K562 (cell line): ENCODE measurements around the gene TP53BP2. TPM values are rescaled to one million over a fixed set of nuclear protein-coding genes. Genes with fewer than 3 reads are reported as not detected.
A peak's percentile ranks its signal among the peaks of the same experiment; 100 is the strongest.

Experiments
- AFF4 ChIP-seq: sonication (generic); formaldehyde crosslinking; IDR thresholded peaks from 2 replicates; pipeline ENCODE4 v1.8.0; 2023; ENCODE audit warnings: mild to moderate bottlenecking, missing genetic modification reagents
- CAMTA2 ChIP-seq: fragments of 250-450 bp; sonication (Bioruptor Pico); conservative IDR thresholded peaks from 2 replicates; pipeline ENCODE4 v1.5.1; 2022
- EP300 ChIP-seq: IDR thresholded peaks from 2 replicates; pipeline ENCODE4 v1.6.1; 2012; ENCODE audit warnings: low read length, improper control_type of control experiment
- ESRRB ChIP-seq: fragments of 250-450 bp; sonication (Bioruptor Pico); IDR thresholded peaks from 2 replicates; pipeline ENCODE4 v1.5.0; 2020; ENCODE audit warnings: mild to moderate bottlenecking, moderate library complexity, borderline replicate concordance
- FOXP4 ChIP-seq: sonication (generic); formaldehyde crosslinking; IDR thresholded peaks from 2 replicates; pipeline ENCODE4 v1.8.0; 2022; ENCODE audit warnings: mild to moderate bottlenecking, missing genetic modification reagents, borderline replicate concordance
- HMG20A ChIP-seq: fragments of 450-650 bp; formaldehyde crosslinking; conservative IDR thresholded peaks from 2 replicates; pipeline ENCODE4 v1.4.0; 2020; ENCODE audit warnings: mild to moderate bottlenecking, mixed read lengths
- MAFF ChIP-seq: IDR thresholded peaks from 2 replicates; pipeline ENCODE4 v1.6.1; 2012; ENCODE audit warnings: low read length, improper control_type of control experiment
- MCM5 ChIP-seq: fragments of 450-650 bp; IDR thresholded peaks from 2 replicates; pipeline ENCODE4 v1.6.1; 2016; ENCODE audit warnings: low read depth
- MEF2D ChIP-seq: conservative IDR thresholded peaks from 2 replicates; pipeline ENCODE4 v1.6.1; 2016; ENCODE audit warnings: low read depth, missing genetic modification characterization, missing compliant biosample characterization
- PTBP1 ChIP-seq: fragments of 200-400 bp; formaldehyde crosslinking; IDR thresholded peaks from 2 replicates; pipeline ENCODE4 v1.6.1; 2017; ENCODE audit warnings: low read depth, low read length
- RAD21 ChIP-seq, 2 experiments: fragments of 250-450 bp in 1 of 2; fragments of 450-650 bp in 1 of 2; sonication (Bioruptor Pico) in 1 of 2; formaldehyde crosslinking in 1 of 2; IDR thresholded peaks in 1 of 2; conservative IDR thresholded peaks in 1 of 2; 2 replicates each; pipeline versions ENCODE4 v1.4.0 to v1.8.0; 2020 to 2022; ENCODE audit warnings: mild to moderate bottlenecking in 2 of 2, moderate library complexity in 1 of 2
- SP2 ChIP-seq: IDR thresholded peaks from 2 replicates; pipeline ENCODE4 v1.6.1; 2011; ENCODE audit warnings: mild to moderate bottlenecking, low read depth, low read length, moderate library complexity; ENCODE audit not compliant: poor library complexity, severe bottlenecking; ENCODE audit errors: extremely low read depth
- TOE1 ChIP-seq, 2 experiments: fragments of 450-650 bp in 1 of 2; sonication (generic) in 1 of 2; formaldehyde crosslinking in 1 of 2; IDR thresholded peaks; 2 replicates each; pipeline versions ENCODE4 v1.7.1 to v1.8.0; 2016 to 2022; ENCODE audit warnings: borderline replicate concordance in 2 of 2, mild to moderate bottlenecking in 2 of 2, antibody characterized with exemption in 1 of 2, inconsistent platforms in 1 of 2, low read depth in 1 of 2, missing genetic modification reagents in 1 of 2, moderate library complexity in 1 of 2
- USF2 ChIP-seq: sonication (generic); formaldehyde crosslinking; IDR thresholded peaks from 2 replicates; pipeline ENCODE4 v1.5.0; 2020; ENCODE audit warnings: missing genetic modification reagents
- ZFP30 ChIP-seq: fragments of 250-450 bp; sonication (Bioruptor Pico); IDR thresholded peaks from 2 replicates; pipeline ENCODE4 v1.8.0; 2022; ENCODE audit warnings: moderate library complexity, mild to moderate bottlenecking, inconsistent platforms, borderline replicate concordance
- ZFPM2 ChIP-seq: fragments of 250-450 bp; sonication (Bioruptor Pico); IDR thresholded peaks from 2 replicates; pipeline ENCODE4 v1.5.1; 2022; ENCODE audit warnings: mild to moderate bottlenecking
- ZNF561 ChIP-seq: fragments of 450-650 bp; formaldehyde crosslinking; conservative IDR thresholded peaks from 2 replicates; pipeline ENCODE4 v1.4.0; 2020; ENCODE audit warnings: mild to moderate bottlenecking, moderate library complexity
- ZNF77 ChIP-seq: fragments of 250-450 bp; sonication (Bioruptor Pico); IDR thresholded peaks from 2 replicates; pipeline ENCODE4 v1.5.0; 2020
- polyA plus RNA-seq, 8 experiments: library from polyadenylated mRNA; depleted of rRNA in 4 of 8; stranded (reverse) in 5 of 8; unstranded in 3 of 8; fragments of >200 nt; fragmentation: Nextera tagmentation in 2 of 8; fragmentation: Illumina TruSeq in 1 of 8; extraction: Ambion mirVana in 2 of 8; extraction: Trizol in 1 of 8; gene quantifications; 2 replicates each; pipeline versions ENCODE4 v1.2.1 to v1.2.3, GENCODE V29; 2011 to 2014; ENCODE audit warnings: inconsistent platforms in 1 of 8, missing spikeins in 1 of 8
- total RNA-seq, 7 experiments: library from RNA; depleted of rRNA in 6 of 7; stranded (reverse); fragments of >200 nt in 6 of 7; fragmentation: Illumina TruSeq in 2 of 7; extraction: Trizol in 2 of 7; gene quantifications; 2 replicates each; pipeline versions ENCODE4 v1.2.1 to v1.2.3, GENCODE V29; 2011 to 2021; ENCODE audit warnings: low replicate concordance in 1 of 7
- TF ChIP-seq, protein P1 (sequence below): sonication (generic); formaldehyde crosslinking; IDR thresholded peaks from 2 replicates; pipeline ENCODE4 v1.8.1; 2023; ENCODE audit warnings: mild to moderate bottlenecking, missing genetic modification reagents

TP53BP2 gene
- total and polyA plus RNA-seq, 9 of the 15 experiments (the other 6 are each of a cell fraction or from before 2014, with no cell fraction given), result 17.0 to 69.6 (median 40.1) TPM

DNA sequence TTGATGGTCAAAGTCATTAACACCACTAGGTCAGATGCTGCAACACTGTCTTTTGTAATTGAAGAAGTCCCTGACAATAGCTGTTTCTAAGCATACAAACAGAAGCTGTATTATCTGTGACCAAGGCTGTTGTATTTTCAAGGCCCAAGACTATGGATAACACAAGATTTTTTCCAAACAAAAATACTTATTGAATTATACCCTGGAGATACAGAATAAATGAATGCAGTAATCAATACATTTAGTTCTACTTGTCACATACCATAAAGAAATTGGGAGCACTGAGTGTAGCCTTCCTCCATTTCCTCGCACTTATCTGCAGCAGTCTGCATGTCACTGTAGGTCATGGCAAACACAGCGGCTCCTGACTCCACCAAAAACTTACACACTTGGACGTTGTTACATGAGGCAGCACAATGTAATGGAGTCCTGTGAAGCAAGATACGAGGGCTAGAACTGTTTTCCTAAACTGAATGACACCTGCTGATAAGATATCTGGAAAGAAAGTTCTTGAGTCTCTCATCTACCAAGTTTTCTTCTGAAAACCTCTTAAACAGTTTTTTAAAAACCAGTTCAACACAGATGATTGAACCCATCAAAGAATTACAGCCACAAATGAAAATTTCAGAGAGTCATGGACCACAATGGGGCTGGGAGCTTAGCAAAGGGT lies 56.9 kb downstream of the TP53BP2 start (continued):
- TF ChIP-seq HMG20A (CRISPR knock-in tag) (no peak), CAMTA2 (CRISPR knock-in tag) (no peak), PTBP1 (no peak), ZNF561 (no peak), SP2 (no peak), ESRRB (CRISPR knock-in tag) (no peak), MAFF (peak; percentile 83), EP300 (peak; percentile 99), ZFP30 (no peak), FOXP4 (CRISPR knock-in tag) (no peak), ZNF77 (CRISPR knock-in tag) (no peak), MCM5 (no peak), RAD21 (CRISPR knock-in tag; conservative IDR thresholded peaks at IDR 0.05 in 1 of 2, IDR thresholded peaks at IDR 0.05 in 1 of 2) (peak; percentile 20 to 43; a peak in 3 of 4 replicates), ZFPM2 (CRISPR knock-in tag) (no peak), TOE1 (IDR thresholded peaks at IDR 0.05; ENCODE audit: borderline replicate concordance) (peak; percentile 79), TOE1 (CRISPR knock-in tag; IDR thresholded peaks at IDR 0.05; ENCODE audit: borderline replicate concordance, low read depth) (no peak), AFF4 (CRISPR knock-in tag) (0 out of 2 replicates have a peak, but pooled peaks have one; percentile 28), USF2 (CRISPR knock-in tag) (no peak), MEF2D (peak; percentile 79; the same call in 1 of the 2 replicates)
- TF ChIP-seq, protein P1, sequence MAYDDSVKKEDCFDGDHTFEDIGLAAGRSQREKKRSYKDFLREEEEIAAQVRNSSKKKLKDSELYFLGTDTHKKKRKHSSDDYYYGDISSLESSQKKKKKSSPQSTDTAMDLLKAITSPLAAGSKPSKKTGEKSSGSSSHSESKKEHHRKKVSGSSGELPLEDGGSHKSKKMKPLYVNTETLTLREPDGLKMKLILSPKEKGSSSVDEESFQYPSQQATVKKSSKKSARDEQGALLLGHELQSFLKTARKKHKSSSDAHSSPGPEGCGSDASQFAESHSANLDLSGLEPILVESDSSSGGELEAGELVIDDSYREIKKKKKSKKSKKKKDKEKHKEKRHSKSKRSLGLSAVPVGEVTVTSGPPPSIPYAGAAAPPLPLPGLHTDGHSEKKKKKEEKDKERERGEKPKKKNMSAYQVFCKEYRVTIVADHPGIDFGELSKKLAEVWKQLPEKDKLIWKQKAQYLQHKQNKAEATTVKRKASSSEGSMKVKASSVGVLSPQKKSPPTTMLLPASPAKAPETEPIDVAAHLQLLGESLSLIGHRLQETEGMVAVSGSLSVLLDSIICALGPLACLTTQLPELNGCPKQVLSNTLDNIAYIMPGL (CRISPR knock-in tag), result no peak
